Chondrocyte (in vitro differentiated cells): ENCODE measurements around the gene MAN1A1. TPM values are rescaled to one million over a fixed set of nuclear protein-coding genes. Genes with fewer than 3 reads are reported as not detected.

ENCODE experiments used
- DNase-seq: peaks from one replicate; pipeline ENCODE4 v3.0.0; 2021; ENCODE audit warnings: mixed read lengths, low spot score
- H3K27ac Mint-ChIP-seq: one replicate; pipeline ENCODE4 v1.8.0; 2021; ENCODE audit warnings: mild to moderate bottlenecking, moderate library complexity, mixed read lengths; ENCODE audit not compliant: unreplicated experiment
- H3K27me3 Mint-ChIP-seq: 2 replicates; pipeline ENCODE4 v1.8.0; 2021; ENCODE audit warnings: low read depth, mixed read lengths
- H3K36me3 Mint-ChIP-seq: 2 replicates; pipeline ENCODE4 v1.8.0; 2021; ENCODE audit warnings: low read depth, mixed read lengths
- H3K4me1 Mint-ChIP-seq: 2 replicates; pipeline ENCODE4 v1.8.0; 2021; ENCODE audit warnings: low read depth, mild to moderate bottlenecking, mixed read lengths
- H3K4me3 Mint-ChIP-seq: one replicate; pipeline ENCODE4 v1.8.0; 2021; ENCODE audit warnings: mild to moderate bottlenecking, moderate library complexity, mixed read lengths; ENCODE audit not compliant: unreplicated experiment
- H3K9me3 Mint-ChIP-seq: 2 replicates; pipeline ENCODE4 v1.8.0; 2021; ENCODE audit warnings: low read depth, mixed read lengths
- total RNA-seq: library from RNA; stranded (reverse); gene quantifications from 3 replicates; pipeline ENCODE4 v1.2.1, GENCODE V29; 2021
- TF ChIP-seq, protein P1 (sequence below): fragments of 200-600 bp; sonication (generic); IDR thresholded peaks from 2 replicates; pipeline ENCODE4 v1.5.0; 2021; ENCODE audit warnings: antibody characterized with exemption, mild to moderate bottlenecking, moderate library complexity

Gene MAN1A1
- total RNA-seq, 1 donor from 2014 or later = 7.2 TPM

- H3K9me3 Mint-ChIP-seq = no peaks in the 10 kb centered on the region
- H3K36me3 Mint-ChIP-seq = no peaks in the 10 kb centered on the region
- H3K27me3 Mint-ChIP-seq = peaks cover 3% of the 10 kb centered on the region
- DNase-seq = no peak
- H3K4me1 Mint-ChIP-seq = no peaks in the 10 kb centered on the region
- TF ChIP-seq, protein P1, sequence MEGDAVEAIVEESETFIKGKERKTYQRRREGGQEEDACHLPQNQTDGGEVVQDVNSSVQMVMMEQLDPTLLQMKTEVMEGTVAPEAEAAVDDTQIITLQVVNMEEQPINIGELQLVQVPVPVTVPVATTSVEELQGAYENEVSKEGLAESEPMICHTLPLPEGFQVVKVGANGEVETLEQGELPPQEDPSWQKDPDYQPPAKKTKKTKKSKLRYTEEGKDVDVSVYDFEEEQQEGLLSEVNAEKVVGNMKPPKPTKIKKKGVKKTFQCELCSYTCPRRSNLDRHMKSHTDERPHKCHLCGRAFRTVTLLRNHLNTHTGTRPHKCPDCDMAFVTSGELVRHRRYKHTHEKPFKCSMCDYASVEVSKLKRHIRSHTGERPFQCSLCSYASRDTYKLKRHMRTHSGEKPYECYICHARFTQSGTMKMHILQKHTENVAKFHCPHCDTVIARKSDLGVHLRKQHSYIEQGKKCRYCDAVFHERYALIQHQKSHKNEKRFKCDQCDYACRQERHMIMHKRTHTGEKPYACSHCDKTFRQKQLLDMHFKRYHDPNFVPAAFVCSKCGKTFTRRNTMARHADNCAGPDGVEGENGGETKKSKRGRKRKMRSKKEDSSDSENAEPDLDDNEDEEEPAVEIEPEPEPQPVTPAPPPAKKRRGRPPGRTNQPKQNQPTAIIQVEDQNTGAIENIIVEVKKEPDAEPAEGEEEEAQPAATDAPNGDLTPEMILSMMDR = no peak
- H3K27ac Mint-ChIP-seq = no peak overlapping the region
- no peak overlapping the region for H3K4me3 Mint-ChIP-seq
Observed at GRCh38 chr6:119215885-119216590, 133.5 kb downstream of the MAN1A1 start.

GRCh38 chr6:119215309-119215708 lies 134.3 kb downstream of the MAN1A1 start:
- H3K36me3 Mint-ChIP-seq = no peaks in the 10 kb centered on the region
- H3K27ac Mint-ChIP-seq = no peak overlapping the region
- no peaks in the 10 kb centered on the region for H3K9me3 Mint-ChIP-seq
- TF ChIP-seq, protein P1 = no peak
- no peaks in the 10 kb centered on the region for H3K4me1 Mint-ChIP-seq
- DNase-seq = no peak
- H3K27me3 Mint-ChIP-seq = peaks cover 3% of the 10 kb centered on the region
- no peak overlapping the region for H3K4me3 Mint-ChIP-seq

GRCh38 chr6:119210596-119210995 lies 139.0 kb downstream of the MAN1A1 start:
- TF ChIP-seq, protein P1 = no peak
- no peaks in the 10 kb centered on the region for H3K9me3 Mint-ChIP-seq
- no peak overlapping the region for H3K27ac Mint-ChIP-seq
- DNase-seq = no peak
- no peaks in the 10 kb centered on the region for H3K36me3 Mint-ChIP-seq
- no peaks in the 10 kb centered on the region for H3K4me1 Mint-ChIP-seq
- H3K27me3 Mint-ChIP-seq = peaks cover 2% of the 10 kb centered on the region
- H3K4me3 Mint-ChIP-seq = no peak overlapping the region

DNA sequence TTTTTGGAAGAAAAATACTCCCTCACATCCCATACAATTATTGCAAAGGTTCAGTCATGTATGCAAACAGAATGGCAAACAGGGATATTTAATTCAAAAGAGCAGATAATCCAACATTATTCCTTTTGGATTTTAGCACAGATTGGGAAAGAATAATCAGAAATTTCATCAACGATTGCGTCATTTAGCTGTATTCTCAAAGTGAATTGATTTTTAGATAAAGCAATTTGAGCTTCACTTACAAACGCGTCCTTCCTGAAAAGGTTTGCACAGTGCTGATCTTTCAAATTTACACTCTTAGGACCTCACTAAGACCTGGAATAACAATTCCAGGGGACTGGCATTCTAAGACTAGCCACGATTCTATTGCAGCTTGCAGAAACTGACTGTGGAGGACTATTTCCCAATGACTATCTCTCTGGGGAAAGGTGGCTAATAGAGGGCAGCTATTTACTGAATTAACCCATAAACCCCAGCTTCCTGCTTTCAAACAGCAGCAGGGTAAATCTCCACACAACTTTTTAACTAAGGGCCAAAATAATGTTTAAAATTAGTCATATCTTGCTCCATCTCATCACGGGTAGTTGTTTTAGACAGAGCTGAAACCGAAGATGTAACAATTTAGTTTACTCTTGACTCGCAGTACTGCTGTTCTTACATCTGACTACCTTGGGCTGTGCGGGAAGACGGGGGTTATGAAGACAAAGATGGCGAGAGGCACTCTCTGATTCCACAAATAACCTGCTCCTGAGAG lies 139.9 kb downstream of the MAN1A1 start:
- no peak for DNase-seq
- H3K36me3 Mint-ChIP-seq = no peaks in the 10 kb centered on the region
- H3K4me3 Mint-ChIP-seq = no peak overlapping the region
- TF ChIP-seq, protein P1 = no peak
- H3K9me3 Mint-ChIP-seq = no peaks in the 10 kb centered on the region
- H3K4me1 Mint-ChIP-seq = no peaks in the 10 kb centered on the region
- peaks cover 2% of the 10 kb centered on the region for H3K27me3 Mint-ChIP-seq
- H3K27ac Mint-ChIP-seq = no peak overlapping the region

GRCh38 chr6:119207971-119208725 lies 141.4 kb downstream of the MAN1A1 start:
- no peak for DNase-seq
- TF ChIP-seq, protein P1 = no peak
- Mint-ChIP-seq H3K4me3 (no peak overlapping the region), H3K27ac (no peak overlapping the region), H3K27me3 (peaks cover 2% of the 10 kb centered on the region), H3K4me1 (no peaks in the 10 kb centered on the region), H3K9me3 (no peaks in the 10 kb centered on the region), H3K36me3 (peaks cover 2% of the 10 kb centered on the region)
